ENCODE results near the gene CAPN10.

DNA sequence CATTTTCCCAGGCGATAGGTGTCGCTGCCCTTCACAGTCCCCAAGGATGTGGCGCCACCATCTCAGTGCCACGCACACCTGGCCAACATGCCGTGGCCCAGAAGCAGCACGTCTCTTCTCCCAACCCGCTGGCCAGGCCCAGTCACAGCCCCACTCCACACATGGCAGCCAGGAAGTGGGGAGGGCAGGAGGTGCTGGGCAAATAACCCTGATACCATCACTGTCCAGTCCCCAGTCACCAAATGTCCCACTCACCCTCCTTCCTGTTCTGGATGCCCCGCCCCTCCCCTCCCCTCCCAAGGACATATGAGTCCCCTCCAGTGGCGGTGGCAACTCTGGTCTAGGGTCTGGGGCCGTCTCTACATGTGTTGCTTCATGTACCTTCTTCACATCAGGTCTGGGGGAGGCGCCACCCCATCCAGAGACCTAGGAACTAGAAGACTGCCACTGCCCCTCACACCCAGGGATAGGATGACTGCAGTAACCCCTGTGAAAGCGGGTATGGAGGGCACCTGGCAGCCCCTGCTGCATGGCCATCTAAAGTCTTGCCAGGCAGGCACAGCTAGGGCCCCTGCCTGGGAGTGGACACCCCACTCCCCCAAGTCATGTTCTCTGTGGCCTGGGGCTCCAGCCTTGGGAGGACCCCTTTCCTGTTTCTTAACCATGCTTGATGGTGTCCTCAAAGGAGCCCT is 7.3 kb upstream of the CAPN10 start:
- TF ChIP-seq CTCF (IDR thresholded peaks at IDR 0.05; ENCODE audit: insufficient read depth, low read length, poor library complexity, severe bottlenecking) = no peak
- no peak for TF ChIP-seq EZH2phosphoT487 (conservative IDR thresholded peaks at IDR 0.05; ENCODE audit: low read length)

All from SU-DHL-6 (cell line).